Trophoblast cell (in vitro differentiated cells and primary cell): ENCODE measurements around the gene DNAH17.

Experiments
- DNase-seq, 2 donors: peaks; one replicate each; pipeline ENCODE4 v3.0.0-alpha.2; 2016
- H2AFZ ChIP-seq: 2 replicates; pipeline ENCODE4 v1.6.1; 2013; ENCODE audit warnings: low read length, moderate library complexity, mild to moderate bottlenecking; ENCODE audit not compliant: insufficient read depth, poor library complexity
- H2AK5ac ChIP-seq: 2 replicates; pipeline ENCODE4 v1.6.1; 2013; ENCODE audit warnings: mild to moderate bottlenecking, low read length
- H2BK120ac ChIP-seq: 2 replicates; pipeline ENCODE4 v1.6.1; 2013; ENCODE audit warnings: low read length, mild to moderate bottlenecking, moderate library complexity; ENCODE audit not compliant: insufficient read depth, poor library complexity
- H2BK12ac ChIP-seq: 2 replicates; pipeline ENCODE4 v1.6.1; 2013; ENCODE audit warnings: mild to moderate bottlenecking, low read length, moderate library complexity
- H2BK5ac ChIP-seq: 2 replicates; pipeline ENCODE4 v1.6.1; 2013; ENCODE audit warnings: low read length, low read depth, moderate library complexity, mild to moderate bottlenecking; ENCODE audit not compliant: poor library complexity
- H3K14ac ChIP-seq: 2 replicates; pipeline ENCODE4 v1.6.1; 2013; ENCODE audit warnings: mild to moderate bottlenecking, low read length
- H3K18ac ChIP-seq: 2 replicates; pipeline ENCODE4 v1.6.1; 2013; ENCODE audit warnings: mild to moderate bottlenecking, low read length
- H3K23ac ChIP-seq: 2 replicates; pipeline ENCODE4 v1.6.1; 2013; ENCODE audit warnings: low read length
- H3K27ac ChIP-seq: 2 replicates; pipeline ENCODE4 v1.5.1; 2013; ENCODE audit warnings: low read depth, mild to moderate bottlenecking, inconsistent platforms, low read length, moderate library complexity
- H3K27me3 ChIP-seq: 2 replicates; pipeline ENCODE4 v1.6.1; 2013; ENCODE audit warnings: inconsistent platforms, mild to moderate bottlenecking, low read length, moderate library complexity; ENCODE audit not compliant: insufficient read depth
- H3K36me3 ChIP-seq, 2 experiments: 1 replicate in 1 of 2; 2 replicates in 1 of 2; pipeline ENCODE4 v1.6.1; 2013; ENCODE audit warnings: low read length in 2 of 2, mild to moderate bottlenecking in 2 of 2, moderate library complexity in 1 of 2; ENCODE audit not compliant: insufficient read depth in 2 of 2, control insufficient read depth in 1 of 2
- H3K4ac ChIP-seq: 2 replicates; pipeline ENCODE4 v1.6.1; 2013; ENCODE audit warnings: low read depth, mild to moderate bottlenecking, low read length, moderate library complexity
- H3K4me1 ChIP-seq, 2 experiments: 1 replicate in 1 of 2; 2 replicates in 1 of 2; pipeline ENCODE4 v1.6.1; 2013; ENCODE audit warnings: low read length in 2 of 2, mild to moderate bottlenecking in 2 of 2, moderate library complexity in 1 of 2; ENCODE audit not compliant: insufficient read depth in 2 of 2, control insufficient read depth in 1 of 2
- H3K4me2 ChIP-seq: 2 replicates; pipeline ENCODE4 v1.6.1; 2013; ENCODE audit warnings: inconsistent platforms, mild to moderate bottlenecking, low read length, moderate library complexity
- H3K4me3 ChIP-seq: 2 replicates; pipeline ENCODE4 v1.5.1; 2013; ENCODE audit warnings: mild to moderate bottlenecking, low read depth, low read length, inconsistent platforms
- H3K79me1 ChIP-seq: one replicate; pipeline ENCODE4 v1.6.1; 2013; ENCODE audit warnings: low read length
- H3K79me2 ChIP-seq: 2 replicates; pipeline ENCODE4 v1.6.1; 2013; ENCODE audit warnings: low read length, mild to moderate bottlenecking; ENCODE audit not compliant: control insufficient read depth, insufficient read depth, poor library complexity
- H3K9ac ChIP-seq: 2 replicates; pipeline ENCODE4 v1.6.1; 2013; ENCODE audit warnings: mild to moderate bottlenecking, low read length
- H3K9me3 ChIP-seq: 2 replicates; pipeline ENCODE4 v1.6.1; 2013; ENCODE audit warnings: low read depth, mild to moderate bottlenecking, control low read depth, inconsistent platforms, low read length; ENCODE audit not compliant: insufficient read depth
- H4K12ac ChIP-seq: 2 replicates; pipeline ENCODE4 v1.6.1; 2013; ENCODE audit warnings: low read depth, mild to moderate bottlenecking, low read length, moderate library complexity
- H4K8ac ChIP-seq: 2 replicates; pipeline ENCODE4 v1.6.1; 2013; ENCODE audit warnings: low read depth, mild to moderate bottlenecking, low read length, moderate library complexity
- H4K91ac ChIP-seq: one replicate; pipeline ENCODE4 v1.6.1; 2013; ENCODE audit warnings: low read depth, mild to moderate bottlenecking, low read length, moderate library complexity
- WGBS: extraction: QIAGEN DNeasy Blood & Tissue Kit; methylation state at CpG from one replicate; pipeline ENCODE4 v1.1.7; 2013; ENCODE audit warnings: missing lambda C conversion rate; ENCODE audit not compliant: insufficient read length, insufficient coverage; ENCODE audit errors: extremely low coverage; 5-methylcytosine and 5-hydroxymethylcytosine counted together

DNAH17 gene

DNA sequence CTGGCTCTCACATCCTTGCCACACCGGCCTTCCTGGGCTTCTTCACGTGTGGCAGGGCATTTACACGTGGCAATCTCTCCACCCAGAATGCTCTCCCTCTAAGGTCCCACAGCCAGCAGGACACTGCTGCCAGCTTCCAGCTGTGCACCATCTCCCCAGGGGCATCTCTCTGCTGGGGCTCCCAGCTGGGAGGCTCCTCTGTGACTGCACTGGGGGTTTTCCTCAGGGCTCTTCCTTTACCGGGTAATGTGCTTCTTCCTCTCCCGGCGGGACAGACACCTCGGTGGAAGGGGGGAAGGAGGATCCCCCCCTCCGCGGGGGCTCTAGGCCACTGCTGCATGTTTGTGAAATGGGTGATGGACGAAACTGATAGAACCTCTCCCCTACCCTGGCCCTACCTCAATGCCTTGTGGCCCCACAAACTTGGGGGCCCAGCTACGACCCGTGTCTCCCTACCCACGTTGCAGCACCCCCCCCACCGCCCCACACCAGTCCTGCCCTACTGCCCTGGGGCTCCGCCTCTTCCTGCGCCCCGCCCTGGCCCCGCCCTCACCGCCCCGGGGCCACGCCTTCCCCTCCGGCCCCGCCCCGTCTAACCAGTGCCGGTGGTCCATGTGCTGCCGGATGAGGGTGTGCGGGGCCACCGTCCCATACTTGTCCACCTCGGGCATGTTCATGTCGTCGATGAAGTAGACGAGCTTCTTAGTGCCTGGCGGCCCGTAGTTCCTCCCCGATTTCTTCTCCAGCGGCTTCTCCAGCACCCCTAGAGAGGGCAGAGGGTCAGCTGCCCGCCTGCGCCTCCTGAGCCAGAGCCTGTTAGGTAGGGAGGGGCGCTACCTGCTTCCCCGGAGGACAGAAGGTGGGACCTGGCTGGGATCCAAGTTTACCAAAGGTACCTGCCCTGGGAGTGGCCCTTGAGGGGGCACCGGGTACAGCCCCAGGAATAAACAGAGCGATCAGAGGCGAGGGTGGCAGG is 92.6 kb downstream of the DNAH17 start:
- no peak overlapping the region for H2BK12ac ChIP-seq

DNA sequence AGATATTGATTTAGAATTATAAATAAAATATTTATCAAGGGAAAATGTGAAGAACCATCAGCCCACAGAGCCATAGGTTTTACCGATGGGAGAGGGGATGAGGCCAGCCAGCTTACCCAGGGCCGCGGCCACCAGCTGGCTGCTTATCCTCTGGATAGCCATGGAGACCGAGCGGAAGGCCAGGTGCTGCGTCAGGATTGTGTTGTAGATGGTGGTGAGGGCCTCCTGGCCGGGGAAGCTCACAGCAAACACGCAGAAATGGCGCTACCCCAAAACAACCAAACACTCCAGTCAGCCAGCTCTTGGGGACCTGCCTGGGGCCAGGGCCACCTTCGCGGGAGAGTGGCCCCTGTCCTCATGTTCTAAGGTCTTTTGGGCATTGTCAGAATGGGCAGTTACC is 97.8 kb downstream of the DNAH17 start:
- Histone ChIP-seq H3K79me2 (no peaks in the 10 kb centered on the region), H3K27me3 (no peaks in the 10 kb centered on the region), H3K27ac (no peak overlapping the region), H3K9me3 (peaks cover 10% of the 10 kb centered on the region), H3K23ac (no peak overlapping the region), H3K79me1 (no peaks in the 10 kb centered on the region), H3K18ac (no peak overlapping the region), H2BK5ac (no peak overlapping the region), H3K36me3 (no peaks in the 10 kb centered on the region), H2AK5ac (no peak overlapping the region), H3K4me2 (no peak overlapping the region), H2BK12ac (no peak overlapping the region), H3K9ac (no peak overlapping the region), H3K14ac (no peak overlapping the region), H2BK120ac (no peak overlapping the region), H4K8ac (no peak overlapping the region), H3K4me1 (peaks cover 0 to 3% of the 10 kb centered on the region in 2 experiments), H4K12ac (no peak overlapping the region), H2AFZ (no peak overlapping the region), H3K4ac (no peak overlapping the region), H4K91ac (no peak overlapping the region), H3K4me3 (no peak overlapping the region)
- WGBS: no CpG with 5 or more reads among the region's 11 CpGs
- DNase-seq: no peak

More for the DNA sequence above, 92.6 kb downstream of the DNAH17 start:
- Histone ChIP-seq H3K4me2 (peak overlapping the region; percentile 71), H3K4ac (no peak overlapping the region), H3K27me3 (no peaks in the 10 kb centered on the region), H3K18ac (no peak overlapping the region), H3K9me3 (peaks cover 4% of the 10 kb centered on the region), H3K27ac (no peak overlapping the region), H3K4me3 (no peak overlapping the region), H2BK120ac (no peak overlapping the region), H3K79me2 (no peaks in the 10 kb centered on the region), H2AFZ (peak overlapping the region; percentile 21), H3K79me1 (no peaks in the 10 kb centered on the region), H4K91ac (no peak overlapping the region), H3K14ac (no peak overlapping the region), H3K4me1 (peaks cover 0 to 9% of the 10 kb centered on the region in 2 experiments), H2AK5ac (no peak overlapping the region), H3K36me3 (no peaks in the 10 kb centered on the region), H4K12ac (peak overlapping the region; percentile 16), H4K8ac (peak overlapping the region; percentile 67), H3K9ac (no peak overlapping the region), H3K23ac (no peak overlapping the region), H2BK5ac (no peak overlapping the region)
- no peak for DNase-seq
- no CpG with 5 or more reads among the region's 43 CpGs for WGBS

DNA sequence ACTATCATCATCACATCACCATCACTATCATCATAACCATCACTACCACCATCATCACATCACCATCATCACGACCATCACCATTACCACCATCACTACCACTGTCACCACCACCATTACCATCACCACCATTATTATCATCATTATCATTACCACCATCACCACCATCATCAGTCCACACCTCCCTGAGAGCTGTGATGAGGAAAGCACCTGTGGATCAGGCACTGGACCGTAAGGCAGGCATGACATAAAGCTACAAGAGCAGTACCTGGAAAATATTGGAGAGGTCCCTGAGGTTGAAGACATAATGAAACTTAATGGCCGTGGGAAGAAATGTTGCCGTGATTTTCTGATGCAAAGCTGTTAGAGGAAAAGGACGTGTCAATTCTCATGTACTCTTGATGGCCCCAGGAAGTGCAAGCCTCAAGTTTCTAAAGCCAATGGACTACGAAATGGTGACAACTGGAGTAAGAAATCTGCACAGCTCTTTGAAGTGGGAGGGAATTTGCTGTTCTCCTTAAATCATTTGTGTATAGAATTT is 98.4 kb downstream of the DNAH17 start:
- no peak overlapping the region for H3K18ac ChIP-seq
- H3K4me2 ChIP-seq: no peak overlapping the region
- no peaks in the 10 kb centered on the region for H3K36me3 ChIP-seq
- no peak overlapping the region for H4K12ac ChIP-seq
- H3K23ac ChIP-seq: no peak overlapping the region
- H3K4ac ChIP-seq: no peak overlapping the region
- no peak overlapping the region for H2AK5ac ChIP-seq
- H3K9me3 ChIP-seq: peaks cover 10% of the 10 kb centered on the region
- no peaks in the 10 kb centered on the region for H3K79me2 ChIP-seq
- no peak overlapping the region for H3K14ac ChIP-seq
- H2AFZ ChIP-seq: no peak overlapping the region
- no peak overlapping the region for H3K27ac ChIP-seq
- no peak overlapping the region for H2BK120ac ChIP-seq
- WGBS: no CpG with 5 or more reads among the region's 6 CpGs
- H3K4me1 ChIP-seq: no peaks in the 10 kb centered on the region
- H2BK5ac ChIP-seq: no peak overlapping the region
- H3K27me3 ChIP-seq: no peaks in the 10 kb centered on the region
- H3K9ac ChIP-seq: no peak overlapping the region
- H3K4me3 ChIP-seq: no peak overlapping the region
- H3K79me1 ChIP-seq: no peaks in the 10 kb centered on the region
- H4K91ac ChIP-seq: no peak overlapping the region
- no peak overlapping the region for H2BK12ac ChIP-seq
- no peak overlapping the region for H4K8ac ChIP-seq
- DNase-seq: no peak

DNA sequence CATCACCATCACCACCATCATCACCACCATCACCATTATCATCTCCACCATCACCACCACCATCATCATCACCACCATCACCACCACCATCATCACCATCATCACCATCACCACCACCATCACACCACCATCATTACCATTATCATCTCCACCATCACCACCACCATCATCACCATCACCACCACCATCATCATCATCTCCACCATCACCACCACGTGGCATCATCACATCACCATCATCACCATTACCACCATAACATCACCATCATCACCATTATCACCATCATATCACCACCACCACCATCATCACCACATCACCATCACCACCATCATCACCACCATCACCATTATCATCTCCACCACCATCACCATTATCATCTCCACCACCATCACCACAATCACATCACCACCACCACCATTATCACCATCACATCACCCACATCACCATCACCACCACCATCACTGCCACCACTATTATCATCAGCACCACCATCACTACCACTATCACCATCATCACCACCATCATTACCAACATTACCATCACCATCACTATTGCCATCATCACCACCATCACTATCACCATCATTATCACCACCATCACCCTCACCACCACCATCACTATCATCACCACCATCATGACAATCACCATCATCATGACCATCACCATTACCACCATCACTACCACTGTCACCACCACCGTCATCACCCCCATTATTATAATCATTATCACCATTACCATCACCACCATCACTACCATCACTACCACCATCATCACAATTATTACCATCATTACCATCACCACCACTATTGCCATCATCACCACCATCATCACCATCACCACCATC is 99.1 kb downstream of the DNAH17 start:
- Histone ChIP-seq H3K36me3 (no peaks in the 10 kb centered on the region), H3K79me2 (no peaks in the 10 kb centered on the region), H3K4ac (no peak overlapping the region), H3K14ac (no peak overlapping the region), H3K9ac (no peak overlapping the region), H4K12ac (no peak overlapping the region), H3K27me3 (no peaks in the 10 kb centered on the region), H2AK5ac (no peak overlapping the region), H2BK5ac (no peak overlapping the region), H2AFZ (no peak overlapping the region), H3K27ac (no peak overlapping the region), H2BK12ac (no peak overlapping the region), H4K8ac (no peak overlapping the region), H4K91ac (no peak overlapping the region), H3K23ac (no peak overlapping the region), H3K4me2 (no peak overlapping the region), H3K79me1 (no peaks in the 10 kb centered on the region), H2BK120ac (no peak overlapping the region), H3K4me3 (peak overlapping the region; percentile 8), H3K9me3 (peaks cover 10% of the 10 kb centered on the region), H3K4me1 (no peaks in the 10 kb centered on the region), H3K18ac (no peak overlapping the region)
- no peak for DNase-seq
- WGBS: no CpG with 5 or more reads among the region's 2 CpGs
